PC-3 (cell line): ENCODE data around the gene HBP1. TPM values are rescaled to one million over a fixed set of nuclear protein-coding genes. Genes with fewer than 3 reads are reported as not detected.

Experiments used
- ATAC-seq: fragments of 200-7000 bp; cut with Tn5 transposase; 2 replicates; pipeline ENCODE4 v1.9.1; 2020; ENCODE audit warnings: mild to moderate bottlenecking, moderate library complexity
- BruUV-seq: library from RNA; stranded (reverse); fragments of 400-500 nt; replicated peaks from 2 replicates; lab custom pipeline; 2021; lab: Mats Ljungman, UMichigan
- CTCF ChIA-PET: fragments of 300-600 bp; sonication (Branson Sonifier 250); formaldehyde crosslinking; loops from one replicate; lab custom pipeline; 2022; ENCODE audit warnings: antibody characterized with exemption; lab: Charles Lee
- POLR2A ChIA-PET: fragments of 300-600 bp; sonication (Branson Sonifier 250); formaldehyde crosslinking; loops from one replicate; lab custom pipeline; 2022; ENCODE audit warnings: antibody characterized with exemption; ENCODE audit not compliant: unreplicated experiment; lab: Charles Lee
- DNase-seq: peaks from one replicate; pipeline ENCODE4 v3.0.0-alpha.2; 2015
- H2AFZ ChIP-seq: fragments of 300-600 bp; sonication (generic); 2 replicates; pipeline ENCODE4 v1.6.0; 2016; ENCODE audit warnings: antibody characterized with exemption, low read length
- H3F3A ChIP-seq: fragments of 300-600 bp; sonication (generic); one replicate; pipeline ENCODE4 v1.6.0; 2017; ENCODE audit warnings: antibody characterized with exemption, low read length, control low read depth, mild to moderate bottlenecking; ENCODE audit not compliant: unreplicated experiment
- H3K27ac ChIP-seq: fragments of 300-600 bp; sonication (generic); 2 replicates; pipeline ENCODE4 v1.5.1; 2016; ENCODE audit warnings: mild to moderate bottlenecking, low read length
- H3K27me3 ChIP-seq: fragments of 300-600 bp; sonication (generic); 2 replicates; pipeline ENCODE4 v1.6.1; 2016; ENCODE audit warnings: low read length, mixed read lengths
- H3K36me3 ChIP-seq: fragments of 300-600 bp; sonication (generic); 2 replicates; pipeline ENCODE4 v1.6.1; 2016; ENCODE audit warnings: low read depth, mixed run types, low read length, mixed read lengths
- H3K4me1 ChIP-seq: fragments of 300-600 bp; sonication (generic); 2 replicates; pipeline ENCODE4 v1.5.1; 2016; ENCODE audit warnings: low read length; ENCODE audit not compliant: insufficient read depth
- H3K4me2 ChIP-seq: fragments of 300-600 bp; sonication (generic); 2 replicates; pipeline ENCODE4 v1.6.0; 2016; ENCODE audit warnings: low read length
- H3K4me3 ChIP-seq: fragments of 300-600 bp; sonication (generic); 2 replicates; pipeline ENCODE4 v1.5.1; 2016; ENCODE audit warnings: mild to moderate bottlenecking, low read length, mixed read lengths
- H3K79me2 ChIP-seq: fragments of 300-600 bp; sonication (generic); 2 replicates; pipeline ENCODE4 v1.6.1; 2017; ENCODE audit warnings: low read length, mixed read lengths
- H3K9ac ChIP-seq: fragments of 300-600 bp; sonication (generic); 2 replicates; pipeline ENCODE4 v1.6.0; 2016; ENCODE audit warnings: mild to moderate bottlenecking, low read length
- H3K9me2 ChIP-seq: fragments of 300-600 bp; sonication (generic); replicated peaks from 2 replicates; pipeline ENCODE4 v1.6.1; 2016; ENCODE audit warnings: mixed run types, low read length, mixed read lengths
- H3K9me3 ChIP-seq: fragments of 300-600 bp; sonication (generic); 2 replicates; pipeline ENCODE4 v1.6.1; 2016; ENCODE audit warnings: low read length, mixed read lengths
- H4K20me1 ChIP-seq: fragments of 300-600 bp; sonication (generic); 2 replicates; pipeline ENCODE4 v1.6.1; 2016; ENCODE audit warnings: low read length, mixed read lengths
- CTCF ChIP-seq: fragments of 300-600 bp; sonication (generic); conservative IDR thresholded peaks from 2 replicates; pipeline ENCODE4 v1.5.1; 2017; ENCODE audit warnings: antibody characterized with exemption, low read depth, mild to moderate bottlenecking, low read length
- EZH2 ChIP-seq: fragments of 300-600 bp; sonication (generic); IDR thresholded peaks from one replicate; pipeline ENCODE4 v1.6.1; 2017; ENCODE audit warnings: antibody characterized with exemption, mild to moderate bottlenecking, low read length; ENCODE audit not compliant: unreplicated experiment
- EZH2phosphoT487 ChIP-seq: fragments of 300-600 bp; sonication (generic); IDR thresholded peaks from 2 replicates; pipeline ENCODE4 v1.6.1; 2018; ENCODE audit warnings: mild to moderate bottlenecking, antibody characterized with exemption, low read length, borderline replicate concordance
- intact Hi-C: fragments of 100-400 bp; cut with micrococcal nuclease; formaldehyde crosslinking; loops from 2 replicates; pipeline ENCODE4 v1.9.0; 2023
- total RNA-seq: library from RNA; depleted of rRNA; stranded (reverse); fragments of >200 nt; gene quantifications from 2 replicates; pipeline ENCODE4 v1.2.3, GENCODE V29; 2014

Gene HBP1
- total RNA-seq, 1 experiment from 2014 or later: 13.0 TPM

DNA sequence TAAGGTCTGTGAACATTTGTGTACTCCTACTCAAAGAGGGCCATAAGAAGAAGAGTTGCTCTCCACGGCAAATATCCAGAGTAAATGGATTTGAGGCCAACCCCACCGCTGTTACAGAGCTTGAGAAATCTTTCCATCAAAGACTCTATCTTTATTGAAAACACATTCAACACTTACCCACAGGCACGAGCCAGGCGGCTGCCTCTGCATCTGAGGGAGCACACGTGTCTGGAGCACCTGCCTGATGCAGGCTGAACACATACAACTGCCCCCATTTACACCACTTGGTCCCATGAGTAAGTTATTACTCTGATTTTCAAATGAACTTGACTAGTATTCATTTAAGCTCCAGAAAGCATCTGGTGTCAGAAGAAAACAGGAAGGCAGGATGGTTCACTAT is 38.7 kb downstream of the HBP1 start:
- H3K27ac ChIP-seq: no peak overlapping the region
- DNase-seq: no peak
- H3K9me3 ChIP-seq: no peaks in the 10 kb centered on the region
- no peaks in the 10 kb centered on the region for H3K27me3 ChIP-seq
- no peaks in the 10 kb centered on the region for H3F3A ChIP-seq
- H3K79me2 ChIP-seq: no peaks in the 10 kb centered on the region
- no peaks in the 10 kb centered on the region for H4K20me1 ChIP-seq
- intact Hi-C loops: no loop called here
- H2AFZ ChIP-seq: no peak overlapping the region
- no TSS peak for BruUV-seq
- no peak for ATAC-seq
- H3K4me2 ChIP-seq: no peak overlapping the region
- CTCF ChIA-PET: interaction anchor here (0.6 kb wide), 1 partner anchor 233 kb away, joined by 3 read pairs; no protein-coding TSS in a partner anchor
- H3K9ac ChIP-seq: no peak overlapping the region
- 0 out of 2 replicates have a peak, but pooled peaks cover 5% of the 10 kb centered on the region for H3K4me1 ChIP-seq
- no peak for TF ChIP-seq EZH2phosphoT487
- no peak for TF ChIP-seq EZH2
- TF ChIP-seq CTCF: no peak
- H3K36me3 ChIP-seq: peaks cover 5% of the 10 kb centered on the region
- POLR2A ChIA-PET: no interaction called here
- no peak overlapping the region for H3K4me3 ChIP-seq
- no peaks in the 10 kb centered on the region for H3K9me2 ChIP-seq

DNA sequence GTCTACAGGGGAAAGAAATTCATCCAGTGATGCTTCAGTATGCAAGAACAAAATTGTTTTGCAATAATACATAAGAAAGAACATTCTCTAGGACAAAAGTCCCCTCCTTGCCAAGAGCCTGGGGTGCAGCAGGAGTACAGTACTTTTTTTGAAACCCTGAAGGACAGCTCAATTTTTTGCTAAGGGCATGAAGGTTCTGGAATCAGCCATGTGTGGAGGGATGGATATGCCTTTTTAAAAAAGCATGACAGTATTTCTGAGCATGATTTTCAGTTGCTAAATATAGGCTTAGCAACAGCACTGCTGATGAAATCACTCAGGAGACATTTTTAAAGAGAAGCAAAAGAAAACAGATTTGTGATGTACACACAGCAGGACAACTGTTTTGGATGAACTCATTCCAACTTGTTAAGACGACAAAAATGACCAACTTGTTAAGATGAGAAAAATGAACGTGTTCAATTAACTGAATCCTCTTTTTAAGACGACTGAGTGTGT is 39.3 kb downstream of the HBP1 start:
- Histone ChIP-seq H4K20me1 (no peaks in the 10 kb centered on the region), H3F3A (no peaks in the 10 kb centered on the region), H3K9me2 (no peaks in the 10 kb centered on the region), H3K4me1 (0 out of 2 replicates have a peak, but pooled peaks cover 5% of the 10 kb centered on the region), H3K4me3 (no peak overlapping the region), H3K9ac (no peak overlapping the region), H3K27ac (no peak overlapping the region), H3K27me3 (no peaks in the 10 kb centered on the region), H3K36me3 (peaks cover 5% of the 10 kb centered on the region; the same call in 1 of the 2 replicates), H2AFZ (no peak overlapping the region), H3K79me2 (no peaks in the 10 kb centered on the region), H3K4me2 (no peak overlapping the region), H3K9me3 (no peaks in the 10 kb centered on the region)
- TF ChIP-seq EZH2phosphoT487: no peak
- TF ChIP-seq CTCF: no peak
- intact Hi-C loops: loop anchor here (2.0 kb wide), 1 partner anchor 27 kb away; no protein-coding TSS in a partner anchor
- no peak for DNase-seq
- no peak for ATAC-seq
- ChIA-PET POLR2A (no interaction called here), CTCF (no interaction called here)
- no TSS peak for BruUV-seq

DNA sequence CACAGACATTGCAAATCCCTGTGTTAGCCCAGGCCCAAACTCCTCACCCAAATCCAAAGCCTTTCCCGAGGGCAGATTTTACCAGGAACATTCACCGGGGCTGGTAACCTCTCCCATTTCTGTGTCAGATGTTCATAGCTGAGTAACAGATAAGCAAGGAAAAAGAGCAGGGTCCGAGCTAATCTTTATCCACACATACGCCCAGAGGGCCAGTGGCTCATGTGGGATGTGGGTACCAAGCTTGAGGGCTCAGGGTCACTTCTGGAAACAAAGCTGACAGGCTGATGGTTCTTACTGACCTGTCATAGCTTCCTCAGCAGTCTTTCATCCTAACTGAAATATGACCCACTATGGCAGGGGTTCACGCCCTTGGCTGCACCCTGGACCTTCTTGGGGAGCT is 39.8 kb downstream of the HBP1 start:
- TF ChIP-seq EZH2phosphoT487: no peak
- no peak for TF ChIP-seq CTCF
- no peak for TF ChIP-seq EZH2
- Histone ChIP-seq H3K4me1 (0 out of 2 replicates have a peak, but pooled peaks cover 5% of the 10 kb centered on the region), H3K9me2 (no peaks in the 10 kb centered on the region), H3K9ac (no peak overlapping the region), H3K27me3 (no peaks in the 10 kb centered on the region), H2AFZ (no peak overlapping the region), H3K4me3 (no peak overlapping the region), H3K4me2 (no peak overlapping the region), H3K27ac (no peak overlapping the region), H4K20me1 (no peaks in the 10 kb centered on the region), H3K79me2 (no peaks in the 10 kb centered on the region), H3K36me3 (peaks cover 5% of the 10 kb centered on the region; the same call in 1 of the 2 replicates), H3K9me3 (no peaks in the 10 kb centered on the region), H3F3A (no peaks in the 10 kb centered on the region)
- BruUV-seq: no TSS peak
- POLR2A ChIA-PET: no interaction called here
- CTCF ChIA-PET: no interaction called here
- intact Hi-C loops: loop anchor here (2.0 kb wide), 1 partner anchor 26 kb away; no protein-coding TSS in a partner anchor
- no peak for ATAC-seq
- no peak for DNase-seq
